SK-N-MC (cell line): ENCODE data around the gene CFAP141.
"Not testable (repeated sequence)": the region's sequence is repeated elsewhere in the genome, so short reads cannot be mapped to it uniquely, and the experiment has no call there.

Experiments
- DNase-seq: peaks from one replicate; pipeline ENCODE4 v3.0.0-alpha.2; 2011; ENCODE audit warnings: low read depth, low spot score
- H3K27ac ChIP-seq: fragments of 200-600 bp; sonication (generic); 2 replicates; pipeline ENCODE4 v1.5.1; 2016; ENCODE audit warnings: mixed run types
- H3K36me3 ChIP-seq: fragments of 200-600 bp; sonication (generic); 2 replicates; pipeline ENCODE4 v1.6.1; 2017; ENCODE audit warnings: antibody characterized with exemption, low read length, mixed read lengths; ENCODE audit not compliant: insufficient read depth
- H3K4me3 ChIP-seq: fragments of 200-600 bp; sonication (generic); 2 replicates; pipeline ENCODE4 v1.5.1; 2016
- H3K9ac ChIP-seq: fragments of 200-600 bp; sonication (generic); 2 replicates; pipeline ENCODE4 v1.8.0; 2017; ENCODE audit warnings: mixed run types, mixed read lengths; ENCODE audit not compliant: insufficient read length
- H3K9me3 ChIP-seq: fragments of 200-600 bp; sonication (generic); 2 replicates; pipeline ENCODE4 v1.6.1; 2017; ENCODE audit warnings: low read depth, mild to moderate bottlenecking, antibody characterized with exemption, low read length, moderate library complexity, mixed read lengths
- EZH2 ChIP-seq: fragments of 200-600 bp; sonication (generic); IDR thresholded peaks from one replicate; pipeline ENCODE4 v1.6.1; 2017; ENCODE audit warnings: antibody characterized with exemption
- FOXP2 ChIP-seq: optimal IDR thresholded peaks from 2 replicates; pipeline ENCODE3; 2011; ENCODE audit warnings: mild to moderate bottlenecking, moderate library complexity; ENCODE audit not compliant: insufficient read depth; ENCODE audit errors: extremely low read length, control extremely low read depth
- POLR2AphosphoS5 ChIP-seq: IDR thresholded peaks from 2 replicates; pipeline ENCODE4 v1.6.1; 2012; ENCODE audit warnings: mild to moderate bottlenecking, low read depth, low read length, borderline replicate concordance

CFAP141 gene

DNA sequence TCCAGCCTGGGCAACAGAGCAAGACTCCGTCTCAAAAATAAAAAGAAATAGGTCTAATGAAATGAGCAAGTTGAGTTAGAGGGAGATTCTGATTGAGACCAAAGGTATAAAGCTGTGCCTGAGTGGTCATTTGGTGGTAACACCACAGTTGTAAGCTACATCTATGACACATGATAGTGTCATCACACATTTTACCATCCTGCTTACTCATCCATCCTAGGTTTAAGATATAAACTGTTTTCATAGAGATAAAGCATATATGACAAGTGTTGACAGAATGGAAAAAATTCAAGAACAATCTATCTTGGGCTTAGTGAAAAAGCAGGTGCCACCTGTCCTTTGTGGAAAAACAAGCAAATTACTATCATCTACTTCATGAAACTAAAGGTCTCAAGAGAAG lies 7.1 kb upstream of the CFAP141 start:
- Histone ChIP-seq H3K4me3 (no peak overlapping the region), H3K9me3 (no peaks in the 10 kb centered on the region), H3K36me3 (peaks cover 73% of the 10 kb centered on the region), H3K27ac (no peak overlapping the region), H3K9ac (no peak overlapping the region)
- no peak for TF ChIP-seq FOXP2
- TF ChIP-seq EZH2, result no peak
- TF ChIP-seq POLR2AphosphoS5, result no peak
- no peak for DNase-seq

DNA sequence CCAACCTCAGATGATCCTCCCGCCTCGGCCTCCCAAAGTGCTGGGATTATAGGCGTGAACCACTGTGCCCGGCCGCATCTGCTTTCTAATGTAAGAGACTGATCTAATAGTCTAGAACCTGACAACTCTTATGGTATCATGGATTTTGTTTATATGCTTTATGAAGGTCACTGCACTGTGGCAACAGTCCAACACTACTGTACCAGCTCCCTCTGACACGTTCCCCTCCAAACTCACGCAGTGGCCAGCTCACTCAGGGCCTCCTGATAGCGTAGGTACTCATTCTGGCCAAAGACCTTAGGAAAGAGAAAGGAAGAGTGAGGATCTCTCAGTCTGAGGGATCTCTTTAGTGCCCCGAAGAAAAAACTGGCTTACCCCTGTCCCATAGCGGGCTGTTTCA lies 6.0 kb upstream of the CFAP141 start:
- DNase-seq, result no peak
- peaks cover 72% of the 10 kb centered on the region for H3K36me3 ChIP-seq

DNA sequence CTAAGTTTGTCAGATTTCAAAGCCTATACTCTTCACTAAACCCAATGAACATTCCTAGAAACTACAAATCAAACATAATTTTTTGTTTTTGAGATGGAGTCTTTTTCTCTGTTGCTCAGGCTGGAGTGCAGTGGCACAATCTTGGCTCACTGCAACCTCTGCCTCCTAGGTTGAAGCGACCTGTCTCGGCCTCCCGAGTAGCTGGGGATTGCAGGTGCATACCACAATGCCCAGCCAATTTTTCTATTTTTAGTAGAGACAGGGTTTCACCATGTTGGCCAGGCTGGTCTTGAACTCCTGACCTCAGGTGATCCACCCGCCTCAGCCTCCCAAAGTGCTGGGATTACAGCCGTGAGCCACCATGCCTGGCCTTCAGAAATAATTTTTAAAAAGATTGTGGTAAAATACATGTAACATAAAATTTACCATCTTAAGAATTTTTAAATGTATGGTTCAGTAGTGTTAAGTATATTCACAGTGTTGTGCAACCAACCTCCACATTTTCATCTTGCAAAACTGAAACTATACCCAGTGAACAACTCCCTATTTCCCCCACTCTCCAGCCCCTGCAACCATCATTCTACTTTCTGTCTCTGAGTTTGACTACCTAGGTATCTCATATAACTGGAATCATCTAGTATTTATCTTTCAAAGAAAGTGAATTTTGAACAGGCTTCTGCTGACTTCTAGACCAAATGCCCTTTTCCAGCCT lies 2.7 kb upstream of the CFAP141 start:
- TF ChIP-seq FOXP2, result no peak
- no peak for TF ChIP-seq POLR2AphosphoS5
- no peak for TF ChIP-seq EZH2
- H3K9ac ChIP-seq, result no peak overlapping the region
- DNase-seq, result no peak
- peaks cover 62% of the 10 kb centered on the region for H3K36me3 ChIP-seq
- no peak overlapping the region for H3K4me3 ChIP-seq
- H3K9me3 ChIP-seq, result no peaks in the 10 kb centered on the region
- H3K27ac ChIP-seq, result no peak overlapping the region; the same call in 1 of the 2 replicates

More for the DNA sequence above, 6.0 kb upstream of the CFAP141 start:
- Histone ChIP-seq H3K4me3 (no peak overlapping the region), H3K27ac (no peak overlapping the region), H3K9me3 (no peaks in the 10 kb centered on the region), H3K9ac (no peak overlapping the region)
- TF ChIP-seq EZH2 (no peak), FOXP2 (no peak), POLR2AphosphoS5 (no peak)

GRCh38 chr1:154207262-154207661 lies 1.1 kb upstream of the CFAP141 start:
- Histone ChIP-seq H3K27ac (no peak overlapping the region), H3K9me3 (no peaks in the 10 kb centered on the region), H3K9ac (no peak overlapping the region), H3K4me3 (no peak overlapping the region), H3K36me3 (peaks cover 46% of the 10 kb centered on the region)
- TF ChIP-seq EZH2 (no peak), FOXP2 (no peak), POLR2AphosphoS5 (no peak; the same call in 1 of the 2 replicates)
- no peak for DNase-seq

GRCh38 chr1:154205778-154206177 lies 355 bp downstream of the CFAP141 start:
- H3K27ac ChIP-seq, DNase-seq, H3K9ac ChIP-seq, H3K4me3 ChIP-seq, H3K9me3 ChIP-seq: not testable (repeated sequence)
- peaks cover 37% of the 10 kb centered on the region for H3K36me3 ChIP-seq

DNA sequence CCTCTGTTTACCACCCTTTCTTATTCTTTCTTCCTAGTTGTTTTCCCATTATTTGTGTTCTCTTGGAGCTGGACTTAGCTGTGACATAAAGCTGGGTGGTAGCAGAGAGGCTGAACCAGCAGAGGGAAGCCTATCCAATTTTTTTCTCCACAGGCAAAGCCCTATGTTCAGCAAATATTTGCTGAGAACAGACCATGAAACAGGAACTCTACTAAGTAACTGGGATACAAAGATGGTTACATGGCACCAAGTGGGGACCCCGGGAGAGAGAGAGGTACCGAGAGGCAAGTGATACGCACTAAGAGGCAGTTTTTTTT lies 6.6 kb downstream of the CFAP141 start:
- TF ChIP-seq EZH2 (no peak), FOXP2 (no peak), POLR2AphosphoS5 (no peak)

GRCh38 chr1:154198756-154199562 lies 7.2 kb downstream of the CFAP141 start:
- TF ChIP-seq FOXP2 (no peak), POLR2AphosphoS5 (no peak), EZH2 (no peak)
- H3K9me3 ChIP-seq, result no peaks in the 10 kb centered on the region
- H3K4me3 ChIP-seq, result 0 out of 2 replicates have a peak overlapping the region, but pooled peaks have one; percentile 28
- no peak for DNase-seq
- H3K9ac ChIP-seq, result no peak overlapping the region
- H3K27ac ChIP-seq, result no peak overlapping the region
- H3K36me3 ChIP-seq, result no peaks in the 10 kb centered on the region

More for the DNA sequence above, 6.6 kb downstream of the CFAP141 start:
- DNase-seq, result no peak
- Histone ChIP-seq H3K27ac (no peak overlapping the region), H3K36me3 (no peaks in the 10 kb centered on the region), H3K9me3 (no peaks in the 10 kb centered on the region), H3K9ac (no peak overlapping the region), H3K4me3 (no peak overlapping the region)

- H3K9ac ChIP-seq, result no peak overlapping the region
- no peaks in the 10 kb centered on the region for H3K36me3 ChIP-seq
- H3K4me3 ChIP-seq, result no peak overlapping the region
- H3K27ac ChIP-seq, result no peak overlapping the region
- no peaks in the 10 kb centered on the region for H3K9me3 ChIP-seq
- TF ChIP-seq EZH2, result no peak
- no peak for TF ChIP-seq POLR2AphosphoS5
- TF ChIP-seq FOXP2, result no peak
- DNase-seq, result no peak
Measured at GRCh38 chr1:154193821-154194220, 12.3 kb downstream of the CFAP141 start.

DNA sequence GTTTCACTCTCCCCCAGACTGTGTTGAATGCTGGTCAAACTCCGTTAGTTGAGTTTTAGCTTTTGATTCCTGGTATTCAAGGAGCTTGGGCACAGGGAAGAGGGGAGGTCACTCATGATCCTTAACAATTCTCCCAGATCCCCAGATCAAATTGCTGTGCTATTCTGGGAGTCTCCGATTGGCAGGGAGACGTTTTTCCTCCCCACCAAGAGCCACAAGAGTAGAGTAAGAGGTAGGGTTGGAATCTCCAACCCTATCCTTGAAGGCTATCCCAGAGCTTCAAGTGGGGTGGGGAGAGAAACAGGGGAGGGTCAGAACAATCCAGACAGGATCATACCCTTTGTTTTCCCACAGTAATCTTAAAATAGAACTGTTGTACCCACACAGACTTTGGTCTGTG lies 13.7 kb downstream of the CFAP141 start:
- TF ChIP-seq POLR2AphosphoS5, result no peak
- no peak for TF ChIP-seq EZH2
- no peak for TF ChIP-seq FOXP2
- Histone ChIP-seq H3K36me3 (no peaks in the 10 kb centered on the region), H3K27ac (no peak overlapping the region), H3K9me3 (no peaks in the 10 kb centered on the region), H3K9ac (no peak overlapping the region), H3K4me3 (no peak overlapping the region)
- DNase-seq, result no peak
